H1 (cell line): ENCODE data around the gene CRADD. TPM values are rescaled to one million over a fixed set of nuclear protein-coding genes. Genes with fewer than 3 reads are reported as not detected.

Experiments used
- CTCF ChIA-PET: fragments of 300-600 bp; sonication (Branson Sonifier 250); formaldehyde crosslinking; loops from one replicate; lab custom pipeline; 2021; ENCODE audit not compliant: partially characterized antibody; lab: Charles Lee
- POLR2A ChIA-PET: fragments of 300-600 bp; sonication (Branson Sonifier 250); formaldehyde crosslinking; loops from one replicate; lab custom pipeline; 2021; ENCODE audit warnings: inconsistent platforms; ENCODE audit not compliant: partially characterized antibody; lab: Charles Lee
- DNase-seq, 2 experiments: peaks; one replicate each; pipeline versions ENCODE4 v3.0.0 to v3.0.0-alpha.2; 2010 to 2022; ENCODE audit warnings: low spot score in 2 of 2, low read depth in 1 of 2, mixed read lengths in 1 of 2
- FAIRE-seq: peaks from 2 replicates; lab custom pipeline; 2011; peaks lifted over from hg19 to GRCh38; lab: Jason Lieb, UNC
- H2AFZ ChIP-seq: 2 replicates; pipeline ENCODE4 v1.8.1; 2012; ENCODE audit warnings: low read length, inconsistent platforms
- H2AK5ac ChIP-seq: 2 replicates; pipeline ENCODE4 v1.6.1; 2013; ENCODE audit warnings: low read depth, low read length
- H2BK120ac ChIP-seq: replicated peaks from 2 replicates; pipeline ENCODE3; 2013; ENCODE audit warnings: low read depth, low read length, inconsistent platforms
- H2BK12ac ChIP-seq: 2 replicates; pipeline ENCODE4 v1.6.1; 2013; ENCODE audit warnings: low read depth, low read length
- H2BK15ac ChIP-seq: 2 replicates; pipeline ENCODE4 v1.6.1; 2013; ENCODE audit warnings: low read length
- H2BK20ac ChIP-seq: 2 replicates; pipeline ENCODE4 v1.6.1; 2013; ENCODE audit warnings: low read length
- H2BK5ac ChIP-seq: 2 replicates; pipeline ENCODE4 v1.6.1; 2013; ENCODE audit warnings: low read depth, low read length
- H3K14ac ChIP-seq: 2 replicates; pipeline ENCODE4 v1.6.1; 2013; ENCODE audit warnings: inconsistent platforms; ENCODE audit not compliant: insufficient read length
- H3K18ac ChIP-seq: 2 replicates; pipeline ENCODE4 v1.6.1; 2013; ENCODE audit warnings: low read length; ENCODE audit errors: extremely low read depth
- H3K23ac ChIP-seq: 2 replicates; pipeline ENCODE4 v1.6.1; 2013; ENCODE audit warnings: inconsistent platforms; ENCODE audit not compliant: insufficient read length
- H3K23me2 ChIP-seq: 2 replicates; pipeline ENCODE4 v1.6.1; 2013; ENCODE audit warnings: low read depth, low read length
- H3K27ac ChIP-seq: 2 replicates; pipeline ENCODE4 v1.6.1; 2011; ENCODE audit warnings: low read depth, low read length, inconsistent platforms
- H3K27me3 ChIP-seq, 4 experiments: replicated peaks in 1 of 4; 1 replicate in 1 of 4; 2 replicates in 3 of 4; pipeline versions ENCODE4 v1.6.1 to v1.8.1; 2011 to 2013; ENCODE audit warnings: low read length in 3 of 4, mild to moderate bottlenecking in 3 of 4, inconsistent platforms in 2 of 4, mixed read lengths in 2 of 4, moderate library complexity in 1 of 4; ENCODE audit not compliant: control insufficient read depth in 3 of 4, insufficient read depth in 3 of 4; ENCODE audit errors: extremely low read depth in 1 of 4
- H3K36me3 ChIP-seq, 4 experiments: 2 replicates each; pipeline versions ENCODE4 v1.6.1 to v1.8.1; 2011 to 2013; ENCODE audit warnings: mild to moderate bottlenecking in 4 of 4, low read length in 3 of 4, moderate library complexity in 2 of 4, control low read depth in 1 of 4, inconsistent platforms in 1 of 4; ENCODE audit not compliant: insufficient read depth in 4 of 4, control insufficient read depth in 2 of 4
- H3K4ac ChIP-seq: replicated peaks from 2 replicates; pipeline ENCODE3; 2013; ENCODE audit warnings: low read length, low read depth, mixed read lengths, inconsistent platforms; ENCODE audit not compliant: insufficient read length
- H3K4me1 ChIP-seq, 4 experiments: replicated peaks in 1 of 4; 1 replicate in 1 of 4; 2 replicates in 3 of 4; pipeline versions ENCODE4 v1.6.1 to v1.8.1; 2011 to 2013; ENCODE audit warnings: low read length in 3 of 4, inconsistent platforms in 2 of 4, mixed read lengths in 1 of 4; ENCODE audit not compliant: insufficient read depth in 4 of 4, control insufficient read depth in 3 of 4
- H3K4me2 ChIP-seq, 2 experiments: 2 replicates each; pipeline versions ENCODE4 v1.6.1 to v1.8.1; 2011 to 2013; ENCODE audit warnings: low read depth in 2 of 2, low read length in 2 of 2, control low read depth in 1 of 2, inconsistent platforms in 1 of 2, mild to moderate bottlenecking in 1 of 2; ENCODE audit not compliant: insufficient read depth in 1 of 2
- H3K4me3 ChIP-seq, 4 experiments: fragments of 200-600, 300-600 bp in 1 of 4; sonication (generic), shearing (Covaris generic), sonication (Bioruptor Twin) in 1 of 4; 2 replicates each; pipeline versions ENCODE4 v1.5.1 to v1.8.1; 2011 to 2016; ENCODE audit warnings: low read length in 4 of 4, low read depth in 3 of 4, control low read depth in 2 of 4, inconsistent platforms in 2 of 4, mild to moderate bottlenecking in 2 of 4, mixed read lengths in 1 of 4, moderate library complexity in 1 of 4; ENCODE audit not compliant: insufficient read depth in 2 of 4; ENCODE audit errors: extremely low read depth in 1 of 4
- H3K56ac ChIP-seq: replicated peaks from 2 replicates; pipeline ENCODE3; 2013; ENCODE audit warnings: low read depth, mild to moderate bottlenecking, mixed read lengths, low read length, inconsistent platforms; ENCODE audit not compliant: insufficient read length
- H3K79me1 ChIP-seq: 2 replicates; pipeline ENCODE4 v1.6.1; 2013; ENCODE audit warnings: low read depth, low read length, control low read depth
- H3K79me2 ChIP-seq, 2 experiments: 2 replicates each; pipeline versions ENCODE4 v1.6.1 to v1.8.1; 2012 to 2013; ENCODE audit warnings: low read length in 2 of 2, mild to moderate bottlenecking in 2 of 2, inconsistent platforms in 1 of 2; ENCODE audit not compliant: insufficient read depth in 2 of 2, control insufficient read depth in 1 of 2
- H3K9ac ChIP-seq, 4 experiments: replicated peaks in 1 of 4; 1 replicate in 1 of 4; 2 replicates in 3 of 4; pipeline versions ENCODE4 v1.6.1 to v1.8.1; 2011 to 2013; ENCODE audit warnings: low read depth in 3 of 4, low read length in 3 of 4, control low read depth in 2 of 4, mild to moderate bottlenecking in 2 of 4, moderate library complexity in 2 of 4, inconsistent platforms in 1 of 4; ENCODE audit errors: extremely low read depth in 1 of 4
- H3K9me3 ChIP-seq, 2 experiments: 2 replicates each; pipeline versions ENCODE4 v1.6.1 to v1.8.1; 2012 to 2013; ENCODE audit warnings: mild to moderate bottlenecking in 2 of 2, moderate library complexity in 2 of 2, control low read depth in 1 of 2, inconsistent platforms in 1 of 2, low read depth in 1 of 2, low read length in 1 of 2, mixed read lengths in 1 of 2; ENCODE audit not compliant: insufficient read depth in 2 of 2
- H4K20me1 ChIP-seq, 2 experiments: replicated peaks in 1 of 2; 2 replicates each; pipeline versions ENCODE3 to v1.8.1; 2011 to 2013; ENCODE audit warnings: inconsistent platforms in 2 of 2, low read length in 2 of 2, mild to moderate bottlenecking in 1 of 2; ENCODE audit not compliant: insufficient read depth in 2 of 2, control insufficient read depth in 1 of 2
- H4K5ac ChIP-seq: 2 replicates; pipeline ENCODE4 v1.6.1; 2013; ENCODE audit warnings: low read length, low read depth, mixed read lengths, inconsistent platforms; ENCODE audit not compliant: insufficient read length
- H4K8ac ChIP-seq: 2 replicates; pipeline ENCODE4 v1.8.0; 2013; ENCODE audit warnings: mild to moderate bottlenecking, moderate library complexity, low read length, inconsistent platforms; ENCODE audit not compliant: insufficient read depth; ENCODE audit errors: extremely low read depth
- H4K91ac ChIP-seq: replicated peaks from 2 replicates; pipeline ENCODE3; 2013; ENCODE audit warnings: low read length, mixed read lengths, inconsistent platforms; ENCODE audit not compliant: insufficient read length
- BCL11A ChIP-seq, 2 experiments: IDR thresholded peaks; one replicate each; pipeline ENCODE4 v1.6.1; 2011; ENCODE audit warnings: low read depth in 2 of 2, low read length in 2 of 2, mild to moderate bottlenecking in 2 of 2
- CREB1 ChIP-seq: IDR thresholded peaks from 2 replicates; pipeline ENCODE4 v1.6.1; 2012; ENCODE audit warnings: inconsistent platforms
- GABPA ChIP-seq: IDR thresholded peaks from 2 replicates; pipeline ENCODE4 v1.6.1; 2011; ENCODE audit warnings: mild to moderate bottlenecking, low read length, moderate library complexity, borderline replicate concordance; ENCODE audit not compliant: insufficient read depth
- JUN ChIP-seq: IDR thresholded peaks from 2 replicates; pipeline ENCODE4 v1.6.1; 2011; ENCODE audit warnings: low read depth, mild to moderate bottlenecking, improper control_type of control experiment, low read length
- MAX ChIP-seq: IDR thresholded peaks from 2 replicates; pipeline ENCODE4 v1.6.1; 2012; ENCODE audit warnings: inconsistent platforms
- RAD21 ChIP-seq, 2 experiments: IDR thresholded peaks in 1 of 2; conservative IDR thresholded peaks in 1 of 2; 2 replicates each; pipeline ENCODE4 v1.6.1; 2011; ENCODE audit warnings: low read depth in 2 of 2, low read length in 2 of 2, improper control_type of control experiment in 1 of 2, inconsistent platforms in 1 of 2, mild to moderate bottlenecking in 1 of 2, moderate library complexity in 1 of 2
- SIN3A ChIP-seq, 2 experiments: IDR thresholded peaks in 1 of 2; conservative IDR thresholded peaks in 1 of 2; 2 replicates each; pipeline ENCODE4 v1.6.1; 2011 to 2012; ENCODE audit warnings: low read length in 2 of 2, improper control_type of control experiment in 1 of 2, low read depth in 1 of 2, mild to moderate bottlenecking in 1 of 2
- SP4 ChIP-seq: IDR thresholded peaks from 2 replicates; pipeline ENCODE4 v1.6.1; 2012; ENCODE audit warnings: low read length, inconsistent platforms
- SRF ChIP-seq: IDR thresholded peaks from 2 replicates; pipeline ENCODE4 v1.6.1; 2011; ENCODE audit warnings: mild to moderate bottlenecking, low read depth, low read length, moderate library complexity
- TBP ChIP-seq: IDR thresholded peaks from 2 replicates; pipeline ENCODE4 v1.6.1; 2011; ENCODE audit warnings: low read depth, low read length, improper control_type of control experiment
- TCF12 ChIP-seq: IDR thresholded peaks from 2 replicates; pipeline ENCODE4 v1.6.1; 2011; ENCODE audit warnings: low read depth, mild to moderate bottlenecking, low read length
- ZNF274 ChIP-seq: IDR thresholded peaks from 2 replicates; pipeline ENCODE4 v1.7.0; 2012; ENCODE audit warnings: low read length, borderline replicate concordance; ENCODE audit errors: extremely low read depth
- WGBS, 2 experiments: shearing (Covaris generic) in 1 of 2; methylation state at CpG; one replicate each; pipeline versions ENCODE4 v1.1.6 to v1.1.7; 2013 to 2015; ENCODE audit warnings: low lambda C conversion rate in 2 of 2, mixed read lengths in 2 of 2, inconsistent platforms in 1 of 2, low coverage in 1 of 2, missing lambda C conversion rate in 1 of 2; ENCODE audit not compliant: insufficient replicate concordance in 2 of 2, insufficient coverage in 1 of 2, insufficient read length in 1 of 2; ENCODE audit errors: extremely low coverage in 1 of 2, missing lambda C conversion rate in 1 of 2; 5-methylcytosine and 5-hydroxymethylcytosine counted together
- polyA plus RNA-seq, 7 experiments: library from polyadenylated mRNA; depleted of rRNA in 3 of 7; stranded (reverse) in 5 of 7; unstranded in 2 of 7; fragments of >200 nt in 5 of 7; fragments of 200-250 nt in 2 of 7; gene quantifications; 1 replicate in 5 of 7; 2 replicates in 1 of 7; 4 replicates in 1 of 7; pipeline versions ENCODE4 v1.2.1 to v1.2.3, GENCODE V29; 2011 to 2013; ENCODE audit warnings: missing spikeins in 2 of 7, mixed read lengths in 2 of 7
- total RNA-seq: library from RNA; stranded (reverse); fragmentation: NEBNext Ultra II Directional; extraction: Animal tissue kit (Norgen Biotek cat#: 25700); gene quantifications from 2 replicates; pipeline ENCODE4 v1.2.1, GENCODE V29; 2021

The CRADD gene
- total and polyA plus RNA-seq, 2 of the 8 experiments (the other 6 are each of a cell fraction or from before 2014, with no cell fraction given): 8.1 to 15.4 TPM

- WGBS, 2 experiments: 79% methylated on average over 3 of the region's 3 CpGs; no CpG with 5 or more reads in 1 of the 2 experiments
- ChIA-PET POLR2A (no interaction called here), CTCF (interaction anchor here (0.6 to 1.4 kb wide), 2 partner anchors 12 to 877 kb away, joined by 3 to 6 read pairs; no protein-coding TSS in a partner anchor)
- TF ChIP-seq TBP (no peak), ZNF274 (no peak), TCF12 (no peak), SIN3A (conservative IDR thresholded peaks at IDR 0.05 in 1 of 2, IDR thresholded peaks at IDR 0.05 in 1 of 2; ENCODE audit: low read depth in 1 of 2, low read length in 2 of 2) (no peak), GABPA (no peak), JUN (no peak), BCL11A (IDR thresholded peaks at IDR 0.05; ENCODE audit: low read depth in 2 of 2, low read length in 2 of 2) (no peak), MAX (no peak), CREB1 (no peak), SP4 (no peak), RAD21 (IDR thresholded peaks at IDR 0.05 in 1 of 2, conservative IDR thresholded peaks at IDR 0.05 in 1 of 2; ENCODE audit: low read depth in 2 of 2, low read length in 2 of 2) (no peak), SRF (no peak)
- Histone ChIP-seq H3K27ac (no peak overlapping the region), H3K4me3 (no peak overlapping the region), H2BK15ac (no peak overlapping the region), H2BK20ac (no peak overlapping the region), H2BK12ac (no peak overlapping the region), H4K20me1 (no peaks in the 10 kb centered on the region), H3K4me2 (no peak overlapping the region), H4K8ac (no peak overlapping the region), H3K23ac (no peak overlapping the region), H3K79me1 (no peaks in the 10 kb centered on the region), H2BK120ac (no peak overlapping the region), H2BK5ac (no peak overlapping the region), H3K18ac (no peak overlapping the region), H3K79me2 (no peaks in the 10 kb centered on the region), H3K56ac (no peak overlapping the region), H3K36me3 (no peaks in the 10 kb centered on the region), H3K9me3 (no peaks in the 10 kb centered on the region), H2AFZ (no peak overlapping the region), H3K23me2 (no peaks in the 10 kb centered on the region), H3K14ac (no peak overlapping the region), H3K9ac (no peak overlapping the region), H4K91ac (no peak overlapping the region), H3K27me3 (no peaks in the 10 kb centered on the region), H3K4me1 (peaks cover 0 to 8% (median 0%) of the 10 kb centered on the region in 4 experiments; a peak in 1 of 7 replicates), H2AK5ac (no peak overlapping the region), H4K5ac (no peak overlapping the region), H3K4ac (no peak overlapping the region)
- FAIRE-seq (no peak), DNase-seq (no peak)
Observed at GRCh38 chr12:93778766-93779165, 101.6 kb downstream of the CRADD start.
